Measurements from ENCODE around the gene ZNF862. TPM values are rescaled to one million over a fixed set of nuclear protein-coding genes. Genes with fewer than 3 reads are reported as not detected.

The ZNF862 gene
- total and polyA plus RNA-seq, 2 donors (not counting 1 experiment from before 2014, with no cell fraction given): 24.1 to 33.0 TPM

DNA sequence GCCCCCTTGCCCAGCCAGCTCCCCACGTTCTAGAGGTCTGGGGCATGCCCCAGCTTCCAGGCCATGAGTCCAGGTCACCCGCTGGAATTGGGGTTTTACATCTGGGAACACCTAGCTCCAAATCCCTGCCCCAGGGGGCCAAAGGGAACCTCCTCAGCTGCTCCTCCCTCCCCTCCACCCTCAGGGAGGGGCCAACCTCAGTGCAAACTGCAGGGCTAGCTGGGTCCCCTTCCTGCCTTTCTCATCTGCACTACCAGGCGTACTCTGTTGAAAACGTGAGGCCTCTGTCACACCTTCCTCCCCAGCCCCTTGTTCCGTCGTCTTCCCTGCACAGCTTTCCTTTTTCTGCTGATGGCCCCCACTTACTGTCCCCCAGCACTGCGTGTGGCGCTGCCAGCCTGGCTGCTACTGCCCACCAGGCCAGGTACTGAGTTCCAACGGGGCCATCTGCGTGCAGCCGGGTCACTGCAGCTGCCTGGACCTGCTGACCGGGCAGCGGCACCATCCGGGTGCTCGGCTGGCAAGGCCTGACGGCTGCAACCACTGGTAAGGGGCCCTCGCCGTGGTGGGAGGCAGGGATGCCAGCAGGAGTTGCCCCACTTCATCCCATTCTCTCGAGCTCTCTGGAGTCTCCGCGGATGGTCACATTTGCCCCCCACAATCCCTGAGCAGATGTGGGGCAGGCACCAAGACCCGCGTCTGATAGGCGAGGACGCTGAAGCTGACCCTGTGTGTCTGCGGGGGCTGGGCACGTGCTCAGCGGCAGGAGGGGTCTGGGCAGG is 24.7 kb upstream of the ZNF862 start:
- H3K4me1 Mint-ChIP-seq: no peaks in the 10 kb centered on the region
- WGBS (ENCODE audit: insufficient coverage): 88% methylated on average over 20 of the region's 28 CpGs
- H3K79me2 ChIP-seq (ENCODE audit: control insufficient read depth, insufficient read depth, low read length): no peaks in the 10 kb centered on the region
- no peaks in the 10 kb centered on the region for H3K4me1 ChIP-seq (ENCODE audit: control insufficient read depth in 2 of 2, insufficient read depth in 2 of 2, low read length in 2 of 2)
- H3K9me3 Mint-ChIP-seq (ENCODE audit: insufficient read depth): no peaks in the 10 kb centered on the region
- H3K27me3 Mint-ChIP-seq: peaks cover 5% of the 10 kb centered on the region
- ChIA-PET CTCF (no interaction called here), POLR2A (no interaction called here)
- H3K27ac Mint-ChIP-seq: no peak overlapping the region
- intact Hi-C loops (cut with micrococcal nuclease): no loop called here
- no peaks in the 10 kb centered on the region for H4K20me1 ChIP-seq (ENCODE audit: control insufficient read depth, insufficient read depth, low read length, poor library complexity, severe bottlenecking)
- ATAC-seq (ENCODE audit: low read depth) (no peak), DNase-seq (no peak)
- H3K9ac ChIP-seq (ENCODE audit: low read length): no peak overlapping the region
- H3K27me3 ChIP-seq (replicated peaks in 1 of 4; ENCODE audit: control extremely low read depth in 1 of 4, control insufficient read depth in 3 of 4, insufficient read depth in 4 of 4, low read length in 3 of 4): no peaks in the 10 kb centered on the region
- no peak overlapping the region for H3K4me3 Mint-ChIP-seq
- H3K27ac ChIP-seq (ENCODE audit: low read length in 2 of 2): no peak overlapping the region
- no peak overlapping the region for H3K4me3 ChIP-seq (ENCODE audit: control extremely low read depth in 1 of 5, extremely low read depth in 1 of 5, insufficient read depth in 1 of 5, low read depth in 2 of 5, low read length in 4 of 5)
- H2AFZ ChIP-seq (ENCODE audit: insufficient read depth, low read depth, low read length, poor library complexity, severe bottlenecking): no peak overlapping the region
- TF ChIP-seq, protein P1, sequence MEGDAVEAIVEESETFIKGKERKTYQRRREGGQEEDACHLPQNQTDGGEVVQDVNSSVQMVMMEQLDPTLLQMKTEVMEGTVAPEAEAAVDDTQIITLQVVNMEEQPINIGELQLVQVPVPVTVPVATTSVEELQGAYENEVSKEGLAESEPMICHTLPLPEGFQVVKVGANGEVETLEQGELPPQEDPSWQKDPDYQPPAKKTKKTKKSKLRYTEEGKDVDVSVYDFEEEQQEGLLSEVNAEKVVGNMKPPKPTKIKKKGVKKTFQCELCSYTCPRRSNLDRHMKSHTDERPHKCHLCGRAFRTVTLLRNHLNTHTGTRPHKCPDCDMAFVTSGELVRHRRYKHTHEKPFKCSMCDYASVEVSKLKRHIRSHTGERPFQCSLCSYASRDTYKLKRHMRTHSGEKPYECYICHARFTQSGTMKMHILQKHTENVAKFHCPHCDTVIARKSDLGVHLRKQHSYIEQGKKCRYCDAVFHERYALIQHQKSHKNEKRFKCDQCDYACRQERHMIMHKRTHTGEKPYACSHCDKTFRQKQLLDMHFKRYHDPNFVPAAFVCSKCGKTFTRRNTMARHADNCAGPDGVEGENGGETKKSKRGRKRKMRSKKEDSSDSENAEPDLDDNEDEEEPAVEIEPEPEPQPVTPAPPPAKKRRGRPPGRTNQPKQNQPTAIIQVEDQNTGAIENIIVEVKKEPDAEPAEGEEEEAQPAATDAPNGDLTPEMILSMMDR (IDR thresholded peaks at IDR 0.05): no peak
- TF ChIP-seq EZH2 (IDR thresholded peaks at IDR 0.05; ENCODE audit: borderline replicate concordance, insufficient read depth, low read depth, low read length, poor library complexity, severe bottlenecking): no peak
- H3K9me3 ChIP-seq (ENCODE audit: control extremely low read depth in 1 of 3, control insufficient read depth in 2 of 3, insufficient read depth in 1 of 3, low read length in 2 of 3): no peaks in the 10 kb centered on the region
- H3K36me3 ChIP-seq (replicated peaks in 1 of 2; ENCODE audit: control extremely low read depth in 1 of 2, control insufficient read depth in 1 of 2, extremely low read depth in 1 of 2, insufficient read depth in 2 of 2, low read length in 1 of 2): no peaks in the 10 kb centered on the region
- no peak overlapping the region for H3K4me2 ChIP-seq (replicated peaks; ENCODE audit: low read depth, low read length, poor library complexity, severe bottlenecking)

DNA sequence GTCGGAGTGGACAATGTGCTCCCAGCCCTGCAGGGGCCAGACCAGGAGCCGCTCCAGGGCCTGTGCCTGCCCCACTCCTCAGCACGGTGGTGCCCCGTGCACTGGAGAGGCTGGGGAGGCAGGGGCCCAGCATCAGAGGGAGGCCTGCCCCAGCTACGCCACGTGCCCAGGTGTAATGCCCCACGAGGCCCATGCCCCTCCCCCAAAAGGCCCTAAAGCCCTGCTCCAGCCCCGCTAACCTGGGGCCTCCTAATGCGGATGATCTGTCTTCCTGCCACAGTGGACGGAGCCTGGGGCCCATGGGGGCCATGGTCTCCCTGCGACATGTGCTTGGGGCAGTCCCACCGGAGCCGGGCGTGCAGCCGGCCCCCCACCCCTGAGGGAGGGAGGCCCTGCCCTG is 23.7 kb upstream of the ZNF862 start:
- Histone ChIP-seq H3K4me3 (ENCODE audit: control extremely low read depth in 1 of 5, extremely low read depth in 1 of 5, insufficient read depth in 1 of 5, low read depth in 2 of 5, low read length in 4 of 5) (no peak overlapping the region), H3K9ac (ENCODE audit: low read length) (no peak overlapping the region), H3K4me2 (replicated peaks; ENCODE audit: low read depth, low read length, poor library complexity, severe bottlenecking) (no peak overlapping the region), H4K20me1 (ENCODE audit: control insufficient read depth, insufficient read depth, low read length, poor library complexity, severe bottlenecking) (no peaks in the 10 kb centered on the region), H3K27me3 (replicated peaks in 1 of 4; ENCODE audit: control extremely low read depth in 1 of 4, control insufficient read depth in 3 of 4, insufficient read depth in 4 of 4, low read length in 3 of 4) (no peaks in the 10 kb centered on the region), H2AFZ (ENCODE audit: insufficient read depth, low read depth, low read length, poor library complexity, severe bottlenecking) (no peak overlapping the region), H3K36me3 (replicated peaks in 1 of 2; ENCODE audit: control extremely low read depth in 1 of 2, control insufficient read depth in 1 of 2, extremely low read depth in 1 of 2, insufficient read depth in 2 of 2, low read length in 1 of 2) (no peaks in the 10 kb centered on the region), H3K27ac (ENCODE audit: low read length in 2 of 2) (no peak overlapping the region), H3K9me3 (ENCODE audit: control extremely low read depth in 1 of 3, control insufficient read depth in 2 of 3, insufficient read depth in 1 of 3, low read length in 2 of 3) (no peaks in the 10 kb centered on the region), H3K79me2 (ENCODE audit: control insufficient read depth, insufficient read depth, low read length) (no peaks in the 10 kb centered on the region), H3K4me1 (ENCODE audit: control insufficient read depth in 2 of 2, insufficient read depth in 2 of 2, low read length in 2 of 2) (no peaks in the 10 kb centered on the region)
- no peak for DNase-seq
- intact Hi-C loops (cut with micrococcal nuclease): no loop called here
- ChIA-PET POLR2A (no interaction called here), CTCF (no interaction called here)
- Mint-ChIP-seq H3K27me3 (peaks cover 5% of the 10 kb centered on the region), H3K27ac (no peak overlapping the region), H3K4me1 (no peaks in the 10 kb centered on the region), H3K4me3 (no peak overlapping the region), H3K9me3 (ENCODE audit: insufficient read depth) (no peaks in the 10 kb centered on the region)
- no peak for TF ChIP-seq EZH2 (IDR thresholded peaks at IDR 0.05; ENCODE audit: borderline replicate concordance, insufficient read depth, low read depth, low read length, poor library complexity, severe bottlenecking)
- TF ChIP-seq, protein P1 (IDR thresholded peaks at IDR 0.05): no peak
- no peak for ATAC-seq (ENCODE audit: low read depth)
- WGBS (ENCODE audit: insufficient coverage): 91% methylated on average over 14 of the region's 15 CpGs
